HT1080 (cell line): Measurements from ENCODE around the gene SYNJ2BP. TPM values are rescaled to one million over a fixed set of nuclear protein-coding genes. Genes with fewer than 3 reads are reported as not detected.

Experiments used
- DNase-seq: peaks from one replicate; pipeline ENCODE4 v3.0.0-alpha.2; 2015; ENCODE audit warnings: low read depth
- total RNA-seq: library from RNA; depleted of rRNA; stranded (reverse); fragments of >200 nt; shearing (Covaris generic); gene quantifications from 2 replicates; pipeline ENCODE4 v1.2.3, GENCODE V29; 2014; rRNA removed

SYNJ2BP gene
- total RNA-seq, 1 experiment from 2014 or later = 28.4 TPM

- DNase-seq = no peak
Measured at GRCh38 chr14:70392676-70393075, 24.2 kb downstream of the SYNJ2BP start.

GRCh38 chr14:70391493-70392391, 25.1 kb downstream of the SYNJ2BP start:
- DNase-seq = no peak

- no peak for DNase-seq
Measured at GRCh38 chr14:70382536-70382935, 34.4 kb downstream of the SYNJ2BP start.

GRCh38 chr14:70380824-70381223, 36.1 kb downstream of the SYNJ2BP start:
- DNase-seq = no peak

- DNase-seq = no peak
Measured at GRCh38 chr14:70378696-70379095, 38.2 kb downstream of the SYNJ2BP start.

Other genes starting within 250 kb of the SYNJ2BP start
- 0.03 TPM in 1 of 2 replicates, not detected in the other for gene SLC8A3, start 228.1 kb downstream of the SYNJ2BP start, total RNA-seq
- 59.2 and 59.3 TPM in 2 replicates for gene COX16, start 57.4 kb downstream of the SYNJ2BP start, total RNA-seq
- 0.87 and 1.3 TPM in 2 replicates for gene ADAM21, start 35.1 kb upstream of the SYNJ2BP start, total RNA-seq
- 0.03 and 0.13 TPM in 2 replicates for gene ADAM20, start 117.9 kb upstream of the SYNJ2BP start, total RNA-seq
- 36.9 and 58.0 TPM in 2 replicates for gene MED6, start 183.6 kb upstream of the SYNJ2BP start, total RNA-seq
- 0.80 and 0.87 TPM in 2 replicates for gene TTC9, start 224.8 kb upstream of the SYNJ2BP start, total RNA-seq